Measurements from ENCODE around the gene GALNS. TPM values are rescaled to one million over a fixed set of nuclear protein-coding genes. Genes with fewer than 3 reads are reported as not detected.

Gene GALNS
- total RNA-seq, 3 donors from 2014 or later = 16.2 to 29.5 (median 17.9) TPM

GRCh38 chr16:88815901-88816589 is 40.7 kb downstream of the GALNS start:
- intact Hi-C loops (cut with DNase I; ENCODE audit: low total_unique reads) = no loop called here

GRCh38 chr16:88815227-88815626 is 41.5 kb downstream of the GALNS start:
- H3K27me3 ChIP-seq = no peaks in the 10 kb centered on the region
- H3K27ac ChIP-seq = no peak overlapping the region
- DNase-seq (ENCODE audit: low spot score in 2 of 2) = no peak
- peaks cover 7% of the 10 kb centered on the region in 2 donors for H3K4me1 ChIP-seq
- TF ChIP-seq POLR2AphosphoS5 (IDR thresholded peaks at IDR 0.05) (no peak), CTCF (IDR thresholded peaks at IDR 0.05) (no peak), POLR2A (IDR thresholded peaks at IDR 0.05) (no peak)
- intact Hi-C loops (cut with DNase I; ENCODE audit: low total_unique reads) = no loop called here
- no peaks in the 10 kb centered on the region for H3K9me3 ChIP-seq
- no peaks in the 10 kb centered on the region for H3K36me3 ChIP-seq
- no peak overlapping the region for H3K4me3 ChIP-seq

More at GRCh38 chr16:88815901-88816589, 40.7 kb downstream of the GALNS start:
- H3K27me3 ChIP-seq = no peaks in the 10 kb centered on the region
- H3K36me3 ChIP-seq = no peaks in the 10 kb centered on the region
- no peak for DNase-seq (ENCODE audit: low spot score in 2 of 2)
- TF ChIP-seq CTCF (IDR thresholded peaks at IDR 0.05) = peak; percentile 18 to 65 (median 55)
- TF ChIP-seq POLR2AphosphoS5 (IDR thresholded peaks at IDR 0.05) = no peak
- H3K4me3 ChIP-seq = no peak overlapping the region
- H3K4me1 ChIP-seq = peaks cover 0 to under 1% of the 10 kb centered on the region in 2 donors
- no peak overlapping the region for H3K27ac ChIP-seq
- no peaks in the 10 kb centered on the region for H3K9me3 ChIP-seq

GRCh38 chr16:88814144-88814502 is 42.6 kb downstream of the GALNS start:
- H3K36me3 ChIP-seq = no peaks in the 10 kb centered on the region
- H3K4me1 ChIP-seq = peaks cover 14% of the 10 kb centered on the region in 2 donors
- DNase-seq (ENCODE audit: low spot score in 2 of 2) = no peak
- TF ChIP-seq CTCF (IDR thresholded peaks at IDR 0.05) (no peak), POLR2AphosphoS5 (IDR thresholded peaks at IDR 0.05) (no peak), POLR2A (IDR thresholded peaks at IDR 0.05) (no peak)
- H3K9me3 ChIP-seq = no peaks in the 10 kb centered on the region
- no peak overlapping the region for H3K4me3 ChIP-seq
- no peak overlapping the region for H3K27ac ChIP-seq
- no peaks in the 10 kb centered on the region for H3K27me3 ChIP-seq
- intact Hi-C loops (cut with DNase I; ENCODE audit: low total_unique reads) = no loop called here

- DNase-seq (ENCODE audit: low spot score in 2 of 2) = no peak
- Histone ChIP-seq H3K36me3 (no peaks in the 10 kb centered on the region), H3K27me3 (no peaks in the 10 kb centered on the region), H3K4me1 (peaks cover 14% of the 10 kb centered on the region in 2 donors), H3K27ac (peak overlapping the region; percentile 85 to 92), H3K9me3 (no peaks in the 10 kb centered on the region), H3K4me3 (no peak overlapping the region)
- intact Hi-C loops (cut with DNase I; ENCODE audit: low total_unique reads) = loop anchor here (1.0 kb wide), 1 partner anchor 411 kb away; no protein-coding TSS in a partner anchor
- TF ChIP-seq POLR2AphosphoS5 (IDR thresholded peaks at IDR 0.05) (no peak), CTCF (IDR thresholded peaks at IDR 0.05) (no peak), POLR2A (IDR thresholded peaks at IDR 0.05) (no peak)
These were observed 43.2 kb downstream of the GALNS start for GRCh38 chr16:88813269-88814143.
